Esophagus squamous epithelium (tissue), 5 donors: ENCODE data around the gene HPCAL4. TPM values are rescaled to one million over a fixed set of nuclear protein-coding genes. Genes with fewer than 3 reads are reported as not detected.

ENCODE experiments used
- DNase-seq: peaks from one replicate; lab custom pipeline; 2025; lab: John Stamatoyannopoulos, UW
- H3K27ac ChIP-seq, 4 donors: fragments of 200-600 bp; sonication (generic); one replicate each; pipeline ENCODE4 v1.5.1; 2016 to 2019; ENCODE audit warnings: mild to moderate bottlenecking in 1 of 4
- H3K27me3 ChIP-seq, 4 donors: fragments of 200-600 bp; sonication (generic); 1 replicate in 3 of 4; 2 replicates in 1 of 4; pipeline versions ENCODE4 v1.5.1 to v1.6.0; 2017 to 2021; ENCODE audit warnings: antibody characterized with exemption in 1 of 4
- H3K36me3 ChIP-seq, 3 donors: fragments of 200-600 bp; sonication (generic); one replicate each; pipeline ENCODE4 v1.5.1; 2016 to 2019
- H3K4me1 ChIP-seq, 3 donors: fragments of 200-600 bp; sonication (generic); one replicate each; pipeline ENCODE4 v1.5.1; 2017 to 2019
- H3K4me3 ChIP-seq, 4 donors: fragments of 200-600 bp; sonication (generic); 1 replicate in 3 of 4; 2 replicates in 1 of 4; pipeline ENCODE4 v1.5.1; 2016 to 2019; ENCODE audit warnings: mild to moderate bottlenecking in 2 of 4, moderate library complexity in 1 of 4
- H3K9me3 ChIP-seq, 3 donors: fragments of 200-600 bp; sonication (generic); one replicate each; pipeline ENCODE4 v1.5.1; 2016 to 2019
- CTCF ChIP-seq, 6 experiments: fragments of 450-650 bp in 4 of 6; fragments of 200-600 bp in 2 of 6; sonication (generic) in 2 of 6; IDR thresholded peaks; one replicate each; pipeline ENCODE4 v1.5.1; 2016 to 2019; ENCODE audit warnings: antibody characterized with exemption in 6 of 6, mild to moderate bottlenecking in 4 of 6, moderate library complexity in 4 of 6
- POLR2A ChIP-seq, 4 donors: fragments of 450-650 bp; IDR thresholded peaks; one replicate each; pipeline ENCODE4 v1.6.1; 2017; ENCODE audit warnings: antibody characterized with exemption in 4 of 4, mild to moderate bottlenecking in 4 of 4, moderate library complexity in 3 of 4
- WGBS, 2 donors: methylation state at CpG; one replicate each; pipeline ENCODE4 v1.1.5; 2018; 5-methylcytosine and 5-hydroxymethylcytosine counted together
- intact Hi-C: fragments of 100-400 bp; cut with DNase I; formaldehyde crosslinking; loops from one replicate; pipeline ENCODE4 v1.15.0; 2022
- total RNA-seq, 4 donors: library from RNA; depleted of rRNA; stranded (reverse); fragments of >200 nt; gene quantifications; one replicate each; pipeline ENCODE4 v1.1.0, GENCODE V29; 2016
- donor health status: DM: yes; HTN: yes; CAD: no.

Gene HPCAL4
- total RNA-seq, 4 donors from 2014 or later, result 0.19 to 0.41 TPM; not detected in 2

- intact Hi-C loops, result loop anchor here (5.0 to 10.0 kb wide), 2 partner anchors 68 to 116 kb away; no protein-coding TSS in a partner anchor
- H3K36me3 ChIP-seq, result no peaks in the 10 kb centered on the region
- TF ChIP-seq CTCF (IDR thresholded peaks at IDR 0.05) (peak in 5 of 6 experiments; percentile 56 to 77 (median 73)), POLR2A (IDR thresholded peaks at IDR 0.05) (no peak)
- no peak for DNase-seq
- H3K4me1 ChIP-seq, result no peaks in the 10 kb centered on the region
- peaks cover 0 to 58% (median 2%) of the 10 kb centered on the region in 4 donors for H3K27me3 ChIP-seq
- H3K4me3 ChIP-seq, result no peak overlapping the region
- no peak overlapping the region for H3K27ac ChIP-seq
- H3K9me3 ChIP-seq, result no peaks in the 10 kb centered on the region
- WGBS, 2 donors, result 38 to 39% methylated on average over 7 of the region's 7 CpGs
Observed at GRCh38 chr1:39720094-39720999, 29.1 kb upstream of the HPCAL4 start.

GRCh38 chr1:39717809-39718208 is 26.6 kb upstream of the HPCAL4 start:
- Histone ChIP-seq H3K4me3 (no peak overlapping the region), H3K27ac (no peak overlapping the region), H3K27me3 (peaks cover 0 to 59% (median 2%) of the 10 kb centered on the region in 4 donors), H3K4me1 (no peaks in the 10 kb centered on the region), H3K9me3 (no peaks in the 10 kb centered on the region), H3K36me3 (no peaks in the 10 kb centered on the region)
- TF ChIP-seq CTCF (IDR thresholded peaks at IDR 0.05) (no peak), POLR2A (IDR thresholded peaks at IDR 0.05) (no peak)
- no peak for DNase-seq
- 50 to 72% methylated on average over 6 of the region's 6 CpGs for WGBS, 2 donors
- intact Hi-C loops, result no loop called here

- Histone ChIP-seq H3K9me3 (no peaks in the 10 kb centered on the region), H3K4me1 (no peaks in the 10 kb centered on the region), H3K36me3 (no peaks in the 10 kb centered on the region), H3K4me3 (no peak overlapping the region), H3K27me3 (peaks cover 0 to 66% (median 2%) of the 10 kb centered on the region in 4 donors), H3K27ac (no peak overlapping the region)
- DNase-seq, result no peak
- intact Hi-C loops, result no loop called here
- no peak for TF ChIP-seq CTCF (IDR thresholded peaks at IDR 0.05)
- no peak for TF ChIP-seq POLR2A (IDR thresholded peaks at IDR 0.05)
- WGBS, 2 donors, result 74% methylated on average over 4 of the region's 5 CpGs; no CpG with 5 or more reads in 1 of the 2 donors
Observed at GRCh38 chr1:39713557-39713956, 22.3 kb upstream of the HPCAL4 start.

- Histone ChIP-seq H3K9me3 (no peaks in the 10 kb centered on the region), H3K4me3 (no peak overlapping the region), H3K4me1 (no peaks in the 10 kb centered on the region), H3K36me3 (no peaks in the 10 kb centered on the region), H3K27me3 (peaks cover 0 to 50% (median 0%) of the 10 kb centered on the region in 4 donors), H3K27ac (no peak overlapping the region)
- DNase-seq, result no peak
- WGBS, 2 donors, result 66 to 79% methylated on average over 6 of the region's 6 CpGs
- TF ChIP-seq POLR2A (IDR thresholded peaks at IDR 0.05) (no peak), CTCF (IDR thresholded peaks at IDR 0.05) (no peak)
- intact Hi-C loops, result no loop called here
Observed at GRCh38 chr1:39711966-39712340, 20.7 kb upstream of the HPCAL4 start.
